Nephron (organoid): ENCODE data around the gene ANTKMT.

Source experiments
- H3K27ac Mint-ChIP-seq, 3 experiments: 2 replicates each; pipeline ENCODE4 v1.8.0; 2020; ENCODE audit warnings: mixed read lengths in 3 of 3, mild to moderate bottlenecking in 2 of 3, moderate library complexity in 1 of 3
- H3K27me3 Mint-ChIP-seq: 2 replicates; pipeline ENCODE4 v1.8.0; 2021; ENCODE audit warnings: low read depth, mild to moderate bottlenecking, moderate library complexity, mixed read lengths
- H3K36me3 Mint-ChIP-seq: 2 replicates; pipeline ENCODE4 v1.8.0; 2020; ENCODE audit warnings: low read depth, mixed read lengths
- H3K4me1 Mint-ChIP-seq: 2 replicates; pipeline ENCODE4 v1.8.0; 2020; ENCODE audit warnings: mixed read lengths
- H3K4me3 Mint-ChIP-seq, 3 experiments: 2 replicates each; pipeline ENCODE4 v1.8.0; 2020; ENCODE audit warnings: mild to moderate bottlenecking in 3 of 3, mixed read lengths in 3 of 3, moderate library complexity in 2 of 3
- H3K9me3 Mint-ChIP-seq: 2 replicates; pipeline ENCODE4 v1.8.0; 2020; ENCODE audit warnings: mixed read lengths
- TF ChIP-seq, protein P1 (sequence below), 3 experiments: fragments of 200-600 bp; sonication (generic); IDR thresholded peaks; one replicate each; pipeline ENCODE4 v1.5.0; 2021; ENCODE audit warnings: antibody characterized with exemption in 3 of 3; ENCODE audit not compliant: unreplicated experiment in 3 of 3

Gene ANTKMT

DNA sequence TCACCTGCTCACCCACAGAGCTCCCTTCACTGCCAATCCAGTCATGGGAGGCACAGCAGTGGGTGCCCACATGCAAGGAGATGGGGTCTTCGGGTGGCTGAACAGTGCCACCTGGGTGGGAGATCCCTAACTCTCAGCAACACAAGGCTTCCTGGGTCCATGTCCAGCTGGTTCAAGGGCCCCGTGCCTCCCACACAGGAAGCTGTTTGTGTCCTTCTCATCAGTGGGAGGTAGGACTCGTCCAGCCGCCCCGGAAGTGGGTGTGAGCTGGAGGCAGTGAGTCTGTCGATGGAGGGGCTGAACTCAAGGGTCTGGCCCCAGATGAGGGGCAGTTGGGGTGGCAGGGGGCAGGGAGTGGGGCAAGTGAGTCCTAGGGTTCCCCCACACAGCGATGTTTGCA, 16.9 kb upstream of the ANTKMT start:
- TF ChIP-seq, protein P1, sequence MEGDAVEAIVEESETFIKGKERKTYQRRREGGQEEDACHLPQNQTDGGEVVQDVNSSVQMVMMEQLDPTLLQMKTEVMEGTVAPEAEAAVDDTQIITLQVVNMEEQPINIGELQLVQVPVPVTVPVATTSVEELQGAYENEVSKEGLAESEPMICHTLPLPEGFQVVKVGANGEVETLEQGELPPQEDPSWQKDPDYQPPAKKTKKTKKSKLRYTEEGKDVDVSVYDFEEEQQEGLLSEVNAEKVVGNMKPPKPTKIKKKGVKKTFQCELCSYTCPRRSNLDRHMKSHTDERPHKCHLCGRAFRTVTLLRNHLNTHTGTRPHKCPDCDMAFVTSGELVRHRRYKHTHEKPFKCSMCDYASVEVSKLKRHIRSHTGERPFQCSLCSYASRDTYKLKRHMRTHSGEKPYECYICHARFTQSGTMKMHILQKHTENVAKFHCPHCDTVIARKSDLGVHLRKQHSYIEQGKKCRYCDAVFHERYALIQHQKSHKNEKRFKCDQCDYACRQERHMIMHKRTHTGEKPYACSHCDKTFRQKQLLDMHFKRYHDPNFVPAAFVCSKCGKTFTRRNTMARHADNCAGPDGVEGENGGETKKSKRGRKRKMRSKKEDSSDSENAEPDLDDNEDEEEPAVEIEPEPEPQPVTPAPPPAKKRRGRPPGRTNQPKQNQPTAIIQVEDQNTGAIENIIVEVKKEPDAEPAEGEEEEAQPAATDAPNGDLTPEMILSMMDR (IDR thresholded peaks at IDR 0.05; ENCODE audit: unreplicated experiment in 3 of 3): no peak
- no peaks in the 10 kb centered on the region for H3K36me3 Mint-ChIP-seq
- no peak overlapping the region for H3K4me3 Mint-ChIP-seq
- H3K9me3 Mint-ChIP-seq: no peaks in the 10 kb centered on the region
- H3K4me1 Mint-ChIP-seq: no peaks in the 10 kb centered on the region
- H3K27ac Mint-ChIP-seq: no peak overlapping the region
- H3K27me3 Mint-ChIP-seq: peaks cover 84% of the 10 kb centered on the region

DNA sequence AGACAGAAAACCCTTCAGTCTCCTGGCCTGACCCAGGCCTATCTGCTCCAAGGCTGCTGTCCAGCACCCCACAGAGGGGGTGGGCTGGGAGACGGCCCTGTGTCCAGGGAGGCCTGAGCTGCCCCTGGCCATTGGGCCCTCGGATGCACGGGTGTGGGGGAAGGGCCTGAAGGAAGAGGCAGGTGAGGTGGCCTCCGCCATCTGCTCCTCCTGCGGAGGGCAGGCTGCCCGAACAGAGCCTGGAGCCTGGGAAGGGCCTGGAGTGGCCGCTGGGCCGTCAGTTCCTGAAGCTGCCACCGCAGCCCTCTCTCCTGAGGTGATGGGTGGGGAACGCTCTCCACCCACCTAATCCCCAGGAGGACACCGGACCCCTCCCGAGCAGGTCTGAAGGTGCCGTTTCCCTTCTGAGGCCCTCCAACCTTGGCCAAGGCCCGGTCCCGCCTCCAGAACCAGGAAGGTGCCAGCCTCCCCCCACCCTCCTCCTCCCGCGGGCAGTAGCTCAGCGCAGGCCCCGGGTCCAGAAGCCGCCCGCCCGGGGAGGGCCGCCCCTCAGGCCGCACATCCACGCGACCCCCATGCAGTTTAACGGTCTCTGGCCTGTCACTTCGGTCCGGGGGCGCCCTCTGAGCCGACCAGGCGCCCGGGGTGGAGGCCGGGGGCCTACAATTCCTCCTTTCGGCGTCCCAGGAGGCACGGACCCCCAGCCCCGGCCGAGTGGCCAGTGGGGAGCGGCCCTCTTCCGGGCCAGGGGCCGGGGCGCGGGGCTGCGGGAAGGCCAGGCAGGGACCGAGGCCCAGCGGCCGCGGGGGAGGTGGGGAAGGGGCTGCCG, 16.2 kb upstream of the ANTKMT start:
- H3K36me3 Mint-ChIP-seq: no peaks in the 10 kb centered on the region
- H3K4me1 Mint-ChIP-seq: no peaks in the 10 kb centered on the region
- H3K4me3 Mint-ChIP-seq: peak overlapping the region in 1 of 3 experiments; percentile 41

DNA sequence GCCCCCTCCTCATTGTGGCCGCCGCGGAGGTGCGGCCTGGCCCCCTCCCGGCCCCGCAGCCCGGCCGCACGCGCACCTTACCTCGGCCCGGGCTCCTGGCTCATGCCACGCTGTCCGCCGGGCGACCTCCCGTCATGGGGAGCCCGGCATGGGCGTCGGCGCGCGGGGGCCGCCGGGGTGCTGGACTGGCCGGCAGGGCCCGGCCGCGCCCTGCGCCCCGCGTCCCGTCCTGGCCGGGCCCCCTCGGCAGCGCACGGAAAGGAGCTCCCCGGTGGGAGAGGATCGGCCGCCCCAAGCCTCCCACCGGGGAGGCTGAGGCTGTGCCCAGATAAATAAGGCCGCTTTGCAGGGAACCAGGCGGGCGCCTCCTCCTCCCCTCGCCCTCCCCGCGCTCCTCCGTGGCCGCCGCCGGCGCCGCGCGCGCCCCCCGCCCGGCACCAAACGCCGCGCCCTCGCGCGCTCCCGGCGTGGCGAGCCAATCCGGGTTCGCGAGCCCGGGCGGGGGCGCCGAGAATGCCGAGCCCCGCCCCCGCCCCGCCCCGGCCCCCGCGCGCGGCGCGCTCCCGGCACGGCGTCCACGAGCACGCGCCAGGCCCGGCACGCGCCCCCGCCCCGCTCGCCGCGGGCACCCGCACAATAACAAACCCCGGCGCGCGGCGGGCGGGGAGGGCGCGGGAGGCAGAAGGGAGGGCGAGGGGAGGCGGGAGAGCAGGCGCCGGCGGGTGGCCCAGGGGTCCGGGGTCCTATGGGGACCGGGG, 15.3 kb upstream of the ANTKMT start, which contains the start of gene FBXL16:
Gene FBXL16, minus strand, starts transcription at position 371 of the 758 bp plus-strand sequence. CDS start 8,396 bp downstream, outside the sequence.
- H3K4me3 Mint-ChIP-seq: peak within 1 kb of the TSS in 2 of 3 experiments; percentile 35 to 40
- H3K27me3 Mint-ChIP-seq: peaks cover 84% of the 10 kb centered on the region

More for the DNA sequence above, 16.2 kb upstream of the ANTKMT start:
- TF ChIP-seq, protein P1 (IDR thresholded peaks at IDR 0.05; ENCODE audit: unreplicated experiment in 3 of 3): no peak
- H3K27ac Mint-ChIP-seq: no peak overlapping the region
- no peaks in the 10 kb centered on the region for H3K9me3 Mint-ChIP-seq
- H3K27me3 Mint-ChIP-seq: peaks cover 84% of the 10 kb centered on the region

GRCh38 chr16:706189-707061, 14.5 kb upstream of the ANTKMT start:
- H3K9me3 Mint-ChIP-seq: no peaks in the 10 kb centered on the region
- H3K36me3 Mint-ChIP-seq: no peaks in the 10 kb centered on the region
- peak overlapping the region in 2 of 3 experiments; percentile 35 to 40 for H3K4me3 Mint-ChIP-seq
- no peaks in the 10 kb centered on the region for H3K4me1 Mint-ChIP-seq
- H3K27me3 Mint-ChIP-seq: peaks cover 81% of the 10 kb centered on the region
- TF ChIP-seq, protein P1 (IDR thresholded peaks at IDR 0.05; ENCODE audit: unreplicated experiment in 3 of 3): no peak
- no peak overlapping the region for H3K27ac Mint-ChIP-seq

More for the DNA sequence above, 15.3 kb upstream of the ANTKMT start, which contains the start of gene FBXL16:
- no peaks in the 10 kb centered on the region for H3K9me3 Mint-ChIP-seq
- no peaks in the 10 kb centered on the region for H3K4me1 Mint-ChIP-seq
- no peak within 1 kb of the TSS for H3K27ac Mint-ChIP-seq
- H3K36me3 Mint-ChIP-seq: no peaks in the 10 kb centered on the region
- TF ChIP-seq, protein P1 (IDR thresholded peaks at IDR 0.05; ENCODE audit: unreplicated experiment in 3 of 3): no peak

DNA sequence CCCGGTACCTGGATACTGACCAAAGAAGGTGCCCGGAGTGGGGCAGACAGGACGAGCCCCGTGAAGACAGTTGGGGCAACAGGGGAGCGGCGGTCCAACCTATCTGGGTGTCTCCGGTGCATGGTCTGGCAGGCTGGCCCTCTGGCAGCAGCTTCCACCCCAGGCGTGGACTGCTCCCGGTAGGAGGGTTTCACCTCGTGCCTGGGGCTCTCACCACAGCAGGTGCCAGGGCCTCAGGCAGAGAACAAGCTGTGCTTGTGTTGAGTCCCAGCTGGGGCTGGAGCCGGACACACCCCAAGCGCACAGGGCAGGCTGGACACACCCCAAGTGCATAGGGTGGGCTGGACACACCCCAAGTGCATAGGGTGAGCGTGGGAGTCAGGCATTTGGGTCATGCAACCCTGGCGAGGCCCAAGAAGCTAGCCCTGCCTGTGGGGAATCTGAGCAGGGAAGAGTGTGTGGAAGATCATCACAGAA, 13.8 kb upstream of the ANTKMT start:
- Mint-ChIP-seq H3K27me3 (peaks cover 74% of the 10 kb centered on the region), H3K9me3 (no peaks in the 10 kb centered on the region), H3K27ac (no peak overlapping the region)

More for the DNA sequence above, 13.8 kb upstream of the ANTKMT start:
- H3K4me3 Mint-ChIP-seq: peak overlapping the region in 1 of 3 experiments; percentile 35
- no peaks in the 10 kb centered on the region for H3K36me3 Mint-ChIP-seq
- TF ChIP-seq, protein P1 (IDR thresholded peaks at IDR 0.05; ENCODE audit: unreplicated experiment in 3 of 3): no peak
- H3K4me1 Mint-ChIP-seq: no peaks in the 10 kb centered on the region
